Body of pancreas (tissue), 4 donors: ENCODE data around the gene PLEKHG4B. TPM values are rescaled to one million over a fixed set of nuclear protein-coding genes. Genes with fewer than 3 reads are reported as not detected.

Experiments used
- ATAC-seq: fragments of 150-250 bp; one replicate; pipeline ENCODE4 v1.9.1; 2016
- DNase-seq, 4 donors: peaks; one replicate each; pipeline ENCODE4 v3.0.0-alpha.2; 2019
- H3K27ac ChIP-seq, 4 donors: fragments of 200-600 bp; sonication (generic); 1 replicate in 3 of 4; 2 replicates in 1 of 4; pipeline versions ENCODE4 v1.5.1 to v1.6.1; 2016 to 2019; ENCODE audit warnings: mild to moderate bottlenecking in 1 of 4, mixed read lengths in 1 of 4, moderate library complexity in 1 of 4
- H3K27me3 ChIP-seq, 2 donors: fragments of 200-600 bp; sonication (generic); one replicate each; pipeline ENCODE4 v1.6.0; 2016; ENCODE audit warnings: mild to moderate bottlenecking in 1 of 2
- H3K36me3 ChIP-seq, 2 donors: fragments of 200-600 bp; sonication (generic); replicated peaks in 1 of 2; 2 replicates each; pipeline ENCODE4 v1.5.1; 2016; ENCODE audit warnings: low read depth in 2 of 2; ENCODE audit not compliant: insufficient read depth in 1 of 2
- H3K4me1 ChIP-seq: fragments of 200-600 bp; sonication (generic); one replicate; pipeline ENCODE4 v1.6.0; 2016
- H3K4me3 ChIP-seq, 2 donors: fragments of 200-600 bp; sonication (generic); 1 replicate in 1 of 2; 2 replicates in 1 of 2; pipeline ENCODE4 v1.5.1; 2016 to 2019
- H3K9me3 ChIP-seq, 3 donors: fragments of 200-600 bp; sonication (generic); 1 replicate in 2 of 3; 2 replicates in 1 of 3; pipeline ENCODE4 v1.5.1; 2016
- POLR2A ChIP-seq, 3 donors: fragments of 450-650 bp; IDR thresholded peaks; one replicate each; pipeline ENCODE4 v1.6.1; 2016; ENCODE audit warnings: antibody characterized with exemption in 3 of 3, mild to moderate bottlenecking in 2 of 3
- WGBS, 2 donors: methylation state at CpG; one replicate each; pipeline ENCODE4 v1.1.5; 2017; 5-methylcytosine and 5-hydroxymethylcytosine counted together
- intact Hi-C: fragments of 100-400 bp; cut with DNase I; formaldehyde crosslinking; loops from one replicate; pipeline ENCODE4 v1.15.1; 2023
- total RNA-seq, 2 donors: library from RNA; depleted of rRNA; stranded (reverse); fragments of >200 nt; gene quantifications; one replicate each; pipeline ENCODE4 v1.1.0, GENCODE V29; 2016
- TF ChIP-seq, protein P1 (sequence below), 7 experiments: fragments of 450-650 bp in 4 of 7; fragments of 200-600 bp in 3 of 7; sonication (generic) in 3 of 7; IDR thresholded peaks; one replicate each; pipeline ENCODE4 v1.5.1; 2016 to 2019; ENCODE audit warnings: antibody characterized with exemption in 7 of 7

PLEKHG4B gene
- total RNA-seq, 2 donors from 2014 or later: 0.99 to 1.3 TPM

DNA sequence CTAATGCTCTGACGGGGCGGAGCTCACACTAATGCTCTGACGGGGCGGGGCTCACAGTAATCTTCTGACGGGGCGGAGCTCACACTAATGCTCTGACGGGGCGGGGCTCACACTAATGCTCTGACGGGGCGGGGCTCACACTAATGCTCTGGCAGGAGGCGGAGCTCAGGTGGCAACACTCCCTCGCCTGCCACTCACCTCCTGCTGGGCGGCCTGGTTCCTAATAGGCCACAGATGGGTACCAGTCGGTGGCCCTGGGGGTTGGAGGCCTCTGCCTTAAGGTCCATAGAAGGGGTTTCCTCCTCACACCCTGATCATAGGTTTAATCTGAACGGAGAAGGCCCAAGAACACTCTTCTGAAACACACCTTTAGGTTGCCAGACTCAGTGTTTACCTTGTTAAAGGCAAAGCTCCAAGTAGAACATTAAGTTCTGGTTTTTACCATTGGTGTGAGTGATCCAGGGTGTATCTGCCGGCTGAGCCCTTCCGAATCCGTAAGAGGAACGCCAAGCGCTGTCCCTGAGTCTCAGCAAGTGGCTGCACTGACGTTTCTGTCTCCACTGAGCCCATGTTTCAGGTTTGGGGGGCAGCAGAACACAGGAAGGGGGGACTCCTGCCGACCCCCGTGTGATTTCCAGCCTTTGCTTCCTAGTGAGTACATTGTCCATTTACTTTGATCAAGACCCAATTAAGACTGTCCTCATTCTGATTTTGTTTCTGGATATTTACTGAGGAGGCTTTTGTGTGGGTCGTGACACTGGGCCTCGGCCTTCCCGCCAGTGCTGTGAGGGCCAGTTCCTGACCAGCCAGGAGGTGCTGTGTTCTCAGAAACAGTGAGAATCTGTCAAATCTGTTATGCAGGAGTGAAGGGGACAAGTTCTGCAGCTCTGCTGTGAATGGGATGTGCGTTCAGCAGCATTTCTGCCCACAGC, 74.7 kb downstream of the PLEKHG4B start:
- Histone ChIP-seq H3K27ac (no peak overlapping the region), H3K4me3 (no peak overlapping the region), H3K9me3 (no peaks in the 10 kb centered on the region), H3K36me3 (no peaks in the 10 kb centered on the region), H3K27me3 (no peaks in the 10 kb centered on the region), H3K4me1 (no peaks in the 10 kb centered on the region)
- intact Hi-C loops: no loop called here
- 84% methylated on average over 13 to 24 of the region's 27 CpGs for WGBS, 2 donors
- DNase-seq: no peak
- TF ChIP-seq, protein P1, sequence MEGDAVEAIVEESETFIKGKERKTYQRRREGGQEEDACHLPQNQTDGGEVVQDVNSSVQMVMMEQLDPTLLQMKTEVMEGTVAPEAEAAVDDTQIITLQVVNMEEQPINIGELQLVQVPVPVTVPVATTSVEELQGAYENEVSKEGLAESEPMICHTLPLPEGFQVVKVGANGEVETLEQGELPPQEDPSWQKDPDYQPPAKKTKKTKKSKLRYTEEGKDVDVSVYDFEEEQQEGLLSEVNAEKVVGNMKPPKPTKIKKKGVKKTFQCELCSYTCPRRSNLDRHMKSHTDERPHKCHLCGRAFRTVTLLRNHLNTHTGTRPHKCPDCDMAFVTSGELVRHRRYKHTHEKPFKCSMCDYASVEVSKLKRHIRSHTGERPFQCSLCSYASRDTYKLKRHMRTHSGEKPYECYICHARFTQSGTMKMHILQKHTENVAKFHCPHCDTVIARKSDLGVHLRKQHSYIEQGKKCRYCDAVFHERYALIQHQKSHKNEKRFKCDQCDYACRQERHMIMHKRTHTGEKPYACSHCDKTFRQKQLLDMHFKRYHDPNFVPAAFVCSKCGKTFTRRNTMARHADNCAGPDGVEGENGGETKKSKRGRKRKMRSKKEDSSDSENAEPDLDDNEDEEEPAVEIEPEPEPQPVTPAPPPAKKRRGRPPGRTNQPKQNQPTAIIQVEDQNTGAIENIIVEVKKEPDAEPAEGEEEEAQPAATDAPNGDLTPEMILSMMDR (IDR thresholded peaks at IDR 0.05): no peak
- TF ChIP-seq POLR2A (IDR thresholded peaks at IDR 0.05): no peak
- no peak for ATAC-seq

DNA sequence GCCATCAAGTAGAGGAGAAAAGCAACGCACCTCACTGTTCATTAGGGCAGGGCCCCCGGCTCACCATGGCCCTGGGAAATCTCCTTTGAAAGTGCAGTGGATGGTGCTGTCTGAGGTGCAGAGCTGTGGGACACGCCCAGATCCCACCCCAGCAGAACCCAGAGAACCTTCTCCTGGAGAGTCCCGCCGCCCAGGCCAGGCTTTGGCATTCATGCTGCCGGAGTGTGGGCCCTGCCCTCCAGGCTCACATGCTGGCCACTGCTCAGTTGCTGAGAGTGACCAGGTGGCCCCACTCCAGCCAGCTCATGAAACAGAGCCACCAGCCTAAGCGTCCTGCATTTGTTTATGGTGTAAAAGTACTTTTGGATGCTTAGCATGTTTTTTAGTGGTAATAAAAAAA, 75.5 kb downstream of the PLEKHG4B start:
- Histone ChIP-seq H3K27me3 (no peaks in the 10 kb centered on the region), H3K9me3 (no peaks in the 10 kb centered on the region), H3K4me3 (no peak overlapping the region), H3K36me3 (no peaks in the 10 kb centered on the region), H3K4me1 (no peaks in the 10 kb centered on the region), H3K27ac (no peak overlapping the region)
- 79 to 89% methylated on average over 3 to 7 of the region's 7 CpGs for WGBS, 2 donors
- DNase-seq (no peak), ATAC-seq (no peak)
- intact Hi-C loops: no loop called here
- no peak for TF ChIP-seq POLR2A (IDR thresholded peaks at IDR 0.05)
- TF ChIP-seq, protein P1 (IDR thresholded peaks at IDR 0.05): no peak

DNA sequence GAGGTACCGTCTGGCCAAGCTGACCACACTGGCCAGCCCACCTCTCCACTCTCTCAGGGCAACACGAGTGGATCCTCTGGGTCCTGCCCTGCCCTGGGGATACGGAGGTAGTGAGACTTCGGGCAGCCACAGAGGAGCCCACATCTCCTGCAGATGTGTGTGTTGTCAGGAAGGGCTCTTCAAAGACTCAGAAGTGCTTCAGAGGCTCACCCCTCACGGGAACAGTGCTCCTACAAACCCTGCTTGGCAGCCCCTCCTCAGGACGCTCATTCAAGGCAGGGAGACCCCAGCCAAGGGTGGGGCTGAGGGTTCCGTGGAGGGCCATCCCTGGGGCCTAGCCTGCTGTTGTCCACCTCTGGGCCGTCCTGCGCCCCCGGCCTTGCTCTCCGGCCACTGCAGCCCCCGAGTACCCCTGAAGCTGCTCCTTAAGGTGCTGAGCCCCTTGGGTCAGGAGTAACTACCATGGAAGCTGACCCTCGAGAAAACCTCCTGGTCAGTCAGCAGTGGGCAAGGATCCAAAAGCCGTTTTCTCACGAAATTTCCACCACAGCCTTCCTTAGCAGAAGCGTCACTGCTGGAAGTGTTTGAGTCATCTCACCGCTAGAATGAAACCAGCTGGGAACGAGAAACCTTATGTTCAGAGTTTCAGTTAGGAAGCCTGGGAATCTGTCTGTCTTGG, 76.2 kb downstream of the PLEKHG4B start:
- no peak for TF ChIP-seq POLR2A (IDR thresholded peaks at IDR 0.05)
- TF ChIP-seq, protein P1 (IDR thresholded peaks at IDR 0.05): no peak
- Histone ChIP-seq H3K4me1 (no peaks in the 10 kb centered on the region), H3K4me3 (no peak overlapping the region), H3K27me3 (no peaks in the 10 kb centered on the region), H3K36me3 (no peaks in the 10 kb centered on the region), H3K9me3 (no peaks in the 10 kb centered on the region), H3K27ac (no peak overlapping the region)
- DNase-seq (no peak), ATAC-seq (no peak)
- intact Hi-C loops: no loop called here
- 62 to 82% methylated on average over 14 to 18 of the region's 18 CpGs for WGBS, 2 donors

DNA sequence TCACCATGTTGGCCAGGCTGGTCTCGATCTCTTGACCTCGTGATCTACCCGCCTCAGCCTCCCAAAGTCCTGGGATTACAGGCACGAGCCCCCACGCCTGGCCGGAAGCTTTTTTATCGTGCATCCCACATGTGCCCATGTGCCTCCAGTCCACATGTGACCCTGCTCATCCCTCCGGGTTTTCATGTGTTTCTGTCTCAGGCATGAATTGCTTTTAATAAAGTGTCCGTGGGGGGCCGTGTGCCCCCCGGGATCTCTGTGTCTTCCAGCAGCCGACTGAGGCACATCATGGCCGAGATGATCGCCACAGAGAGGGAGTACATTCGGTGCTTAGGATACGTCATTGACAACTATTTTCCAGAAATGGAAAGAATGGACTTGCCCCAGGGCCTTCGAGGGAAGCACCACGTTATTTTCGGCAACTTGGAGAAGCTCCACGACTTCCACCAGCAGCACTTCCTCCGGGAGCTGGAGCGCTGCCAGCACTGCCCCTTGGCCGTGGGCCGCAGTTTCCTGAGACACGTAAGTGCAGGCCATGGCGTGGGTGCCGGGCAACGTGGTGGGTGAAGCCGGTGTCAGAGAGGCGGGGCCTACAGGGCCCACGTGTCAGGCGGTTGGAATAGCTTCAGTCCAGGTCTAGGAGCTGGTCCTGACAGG, 77.2 kb downstream of the PLEKHG4B start:
- Histone ChIP-seq H3K27me3 (no peaks in the 10 kb centered on the region), H3K36me3 (no peaks in the 10 kb centered on the region), H3K9me3 (no peaks in the 10 kb centered on the region), H3K4me3 (no peak overlapping the region), H3K4me1 (no peaks in the 10 kb centered on the region), H3K27ac (peak overlapping the region in 1 of 4 donors; percentile 36)
- TF ChIP-seq, protein P1 (IDR thresholded peaks at IDR 0.05): no peak
- TF ChIP-seq POLR2A (IDR thresholded peaks at IDR 0.05): no peak
- WGBS, 2 donors: 76 to 78% methylated on average over 19 to 32 of the region's 32 CpGs
- intact Hi-C loops: no loop called here
- peak; percentile 13 to 41 (median 30) for DNase-seq
- peak; percentile 52 for ATAC-seq
